ENCODE data around the gene AXL. TPM values are rescaled to one million over a fixed set of nuclear protein-coding genes. Genes with fewer than 3 reads are reported as not detected.

The AXL gene
- total and polyA plus RNA-seq, 2 experiments from 2014 or later = 15.0 to 45.9 TPM

DNA sequence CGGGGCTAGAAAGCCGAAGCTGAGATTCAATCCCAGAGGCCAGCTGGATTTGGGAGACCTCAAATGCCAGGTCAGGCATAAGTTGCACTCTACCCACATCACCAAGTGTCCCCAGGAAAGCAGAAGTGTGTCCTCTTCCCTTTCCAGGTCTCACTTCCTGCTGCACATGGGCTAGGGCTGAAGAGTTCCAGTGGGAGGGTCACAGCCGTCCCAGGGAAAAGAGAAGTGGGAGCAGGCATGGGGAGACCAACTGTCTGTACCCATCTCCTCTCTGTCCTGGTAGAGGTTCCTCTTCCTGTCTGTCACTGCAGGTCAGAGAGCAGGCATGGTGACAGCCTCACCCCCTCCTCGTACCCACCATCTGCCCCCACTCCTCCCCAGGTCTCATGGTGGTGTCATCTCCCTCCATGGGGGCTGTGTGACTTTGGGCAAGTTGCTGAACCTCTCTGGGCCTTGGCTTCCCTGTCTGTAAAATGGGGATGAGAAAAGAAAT lies 14.8 kb downstream of the AXL start:
- Histone ChIP-seq H3K4me3 (no peak overlapping the region), H2AFZ (no peak overlapping the region), H3K36me3 (replicated peaks; ENCODE audit: insufficient read depth, low read depth) (no peaks in the 10 kb centered on the region), H3K79me2 (no peaks in the 10 kb centered on the region), H3K4me1 (ENCODE audit: insufficient read depth) (no peaks in the 10 kb centered on the region), H3K27ac (no peak overlapping the region), H4K20me1 (ENCODE audit: insufficient read depth, poor library complexity, severe bottlenecking) (no peaks in the 10 kb centered on the region), H3K4me2 (no peak overlapping the region), H3K9me2 (replicated peaks; ENCODE audit: insufficient read depth) (no peaks in the 10 kb centered on the region), H3K27me3 (no peaks in the 10 kb centered on the region), H3K9me3 (ENCODE audit: low read depth) (no peaks in the 10 kb centered on the region)
- TF ChIP-seq EZH2 (IDR thresholded peaks at IDR 0.05; ENCODE audit: borderline replicate concordance) (no peak), EZH2phosphoT487 (IDR thresholded peaks at IDR 0.05; ENCODE audit: low read depth, severe bottlenecking, unreplicated experiment) (no peak)
- TF ChIP-seq, protein P1, sequence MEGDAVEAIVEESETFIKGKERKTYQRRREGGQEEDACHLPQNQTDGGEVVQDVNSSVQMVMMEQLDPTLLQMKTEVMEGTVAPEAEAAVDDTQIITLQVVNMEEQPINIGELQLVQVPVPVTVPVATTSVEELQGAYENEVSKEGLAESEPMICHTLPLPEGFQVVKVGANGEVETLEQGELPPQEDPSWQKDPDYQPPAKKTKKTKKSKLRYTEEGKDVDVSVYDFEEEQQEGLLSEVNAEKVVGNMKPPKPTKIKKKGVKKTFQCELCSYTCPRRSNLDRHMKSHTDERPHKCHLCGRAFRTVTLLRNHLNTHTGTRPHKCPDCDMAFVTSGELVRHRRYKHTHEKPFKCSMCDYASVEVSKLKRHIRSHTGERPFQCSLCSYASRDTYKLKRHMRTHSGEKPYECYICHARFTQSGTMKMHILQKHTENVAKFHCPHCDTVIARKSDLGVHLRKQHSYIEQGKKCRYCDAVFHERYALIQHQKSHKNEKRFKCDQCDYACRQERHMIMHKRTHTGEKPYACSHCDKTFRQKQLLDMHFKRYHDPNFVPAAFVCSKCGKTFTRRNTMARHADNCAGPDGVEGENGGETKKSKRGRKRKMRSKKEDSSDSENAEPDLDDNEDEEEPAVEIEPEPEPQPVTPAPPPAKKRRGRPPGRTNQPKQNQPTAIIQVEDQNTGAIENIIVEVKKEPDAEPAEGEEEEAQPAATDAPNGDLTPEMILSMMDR (IDR thresholded peaks at IDR 0.05; ENCODE audit: poor library complexity) = no peak
- WGBS (ENCODE audit: low lambda C conversion rate, missing lambda C conversion rate) = 86% methylated on average over 4 of the region's 4 CpGs
- no peak for DNase-seq (ENCODE audit: low spot score)

DNA sequence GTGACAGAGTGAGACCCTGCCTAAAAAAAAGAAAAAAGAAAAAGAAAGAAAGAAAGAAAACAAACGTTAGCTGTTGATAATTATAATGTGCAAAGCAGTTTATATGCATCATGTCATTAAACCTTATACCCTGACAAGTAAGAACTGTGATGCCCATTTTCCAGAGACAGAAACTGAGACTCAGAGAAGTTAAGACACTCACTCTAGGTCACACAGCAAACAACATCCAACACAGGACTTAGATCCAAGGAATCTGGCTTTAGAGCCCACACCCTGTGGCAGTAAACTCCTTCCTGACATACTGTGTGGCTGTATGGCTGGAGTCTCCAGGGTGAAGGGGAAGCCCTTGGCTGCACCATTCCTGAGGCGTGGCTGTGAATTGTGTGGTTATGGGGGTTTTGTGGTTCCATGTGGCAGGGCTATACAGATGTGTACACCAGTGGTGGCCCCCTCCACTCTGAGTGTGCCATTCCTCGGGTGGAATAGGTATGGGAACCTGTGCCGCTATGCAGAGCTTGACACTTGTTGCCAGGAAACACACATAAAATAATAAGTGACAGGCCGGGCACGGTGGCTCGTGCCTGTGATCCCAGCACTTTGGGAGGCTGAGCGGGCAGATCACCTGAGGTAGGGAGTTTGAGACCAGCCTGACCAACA lies 15.6 kb downstream of the AXL start:
- H2AFZ ChIP-seq = no peak overlapping the region
- no peak for DNase-seq (ENCODE audit: low spot score)
- no peaks in the 10 kb centered on the region for H3K9me2 ChIP-seq (replicated peaks; ENCODE audit: insufficient read depth)
- H4K20me1 ChIP-seq (ENCODE audit: insufficient read depth, poor library complexity, severe bottlenecking) = no peaks in the 10 kb centered on the region
- no peak overlapping the region for H3K4me3 ChIP-seq
- no peaks in the 10 kb centered on the region for H3K4me1 ChIP-seq (ENCODE audit: insufficient read depth)
- H3K36me3 ChIP-seq (replicated peaks; ENCODE audit: insufficient read depth, low read depth) = no peaks in the 10 kb centered on the region
- TF ChIP-seq EZH2phosphoT487 (IDR thresholded peaks at IDR 0.05; ENCODE audit: low read depth, severe bottlenecking, unreplicated experiment) (no peak), EZH2 (IDR thresholded peaks at IDR 0.05; ENCODE audit: borderline replicate concordance) (no peak)
- TF ChIP-seq, protein P1 (IDR thresholded peaks at IDR 0.05; ENCODE audit: poor library complexity) = no peak
- H3K9me3 ChIP-seq (ENCODE audit: low read depth) = no peaks in the 10 kb centered on the region
- H3K27me3 ChIP-seq = no peaks in the 10 kb centered on the region
- no peak overlapping the region for H3K4me2 ChIP-seq
- 92% methylated on average over 8 of the region's 8 CpGs for whole genome bisulfite sequencing (ENCODE audit: low lambda C conversion rate, missing lambda C conversion rate)
- H3K27ac ChIP-seq = no peak overlapping the region
- H3K79me2 ChIP-seq = no peaks in the 10 kb centered on the region

DNA sequence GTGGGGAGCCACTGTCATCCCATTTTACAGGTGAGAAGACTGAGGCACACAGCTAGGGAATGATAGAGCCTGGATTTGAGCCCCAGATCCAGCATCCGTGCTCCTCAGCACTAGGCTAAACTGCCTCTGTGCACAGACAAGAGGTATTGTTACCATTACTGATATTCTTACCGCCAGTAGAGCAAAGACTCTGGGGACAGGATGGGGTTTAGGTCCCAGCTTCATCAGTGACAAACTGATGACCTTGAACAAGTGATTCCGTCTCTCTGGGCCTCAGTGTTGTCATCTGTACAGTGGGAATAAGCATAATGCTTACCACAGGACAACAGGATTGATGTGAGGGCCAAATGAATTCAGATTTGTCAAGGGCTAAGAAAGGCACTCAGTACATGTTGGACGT lies 16.5 kb downstream of the AXL start:
- TF ChIP-seq EZH2phosphoT487 (IDR thresholded peaks at IDR 0.05; ENCODE audit: low read depth, severe bottlenecking, unreplicated experiment) = no peak
- TF ChIP-seq, protein P1 (IDR thresholded peaks at IDR 0.05; ENCODE audit: poor library complexity) = no peak
- TF ChIP-seq EZH2 (IDR thresholded peaks at IDR 0.05; ENCODE audit: borderline replicate concordance) = no peak
- no peaks in the 10 kb centered on the region for H3K9me2 ChIP-seq (replicated peaks; ENCODE audit: insufficient read depth)
- no peak overlapping the region for H2AFZ ChIP-seq
- 98% methylated on average over 4 of the region's 4 CpGs for WGBS (ENCODE audit: low lambda C conversion rate, missing lambda C conversion rate)
- H3K27ac ChIP-seq = no peak overlapping the region
- no peak overlapping the region for H3K4me2 ChIP-seq
- no peaks in the 10 kb centered on the region for H4K20me1 ChIP-seq (ENCODE audit: insufficient read depth, poor library complexity, severe bottlenecking)
- H3K36me3 ChIP-seq (replicated peaks; ENCODE audit: insufficient read depth, low read depth) = no peaks in the 10 kb centered on the region
- H3K4me3 ChIP-seq = no peak overlapping the region
- H3K79me2 ChIP-seq = no peaks in the 10 kb centered on the region
- no peak for DNase-seq (ENCODE audit: low spot score)
- H3K4me1 ChIP-seq (ENCODE audit: insufficient read depth) = no peaks in the 10 kb centered on the region
- no peaks in the 10 kb centered on the region for H3K9me3 ChIP-seq (ENCODE audit: low read depth)
- no peaks in the 10 kb centered on the region for H3K27me3 ChIP-seq
